T-helper 2 cell treated with Interferon-gamma antibody and Interleukin-4, amounts not matched to agents 100 ng/mL and 5 ng/mL, for 36 hours (primary cell): ENCODE data around the gene IPO7. TPM values are rescaled to one million over a fixed set of nuclear protein-coding genes. Genes with fewer than 3 reads are reported as not detected.
"Not testable (repeated sequence)": the region's sequence is repeated elsewhere in the genome, so short reads cannot be mapped to it uniquely, and the experiment has no call there.

Experiments used
- intact Hi-C: fragments of 100-400 bp; cut with micrococcal nuclease; formaldehyde crosslinking; loops from one replicate; pipeline ENCODE4 v1.15.1; 2023
- total RNA-seq: library from RNA; stranded (reverse); gene quantifications from 2 replicates; pipeline ENCODE4 v1.2.3, GENCODE V29; 2022

IPO7 gene
- total RNA-seq, result 111 and 118 TPM in 2 replicates

- intact Hi-C loops, result loop anchor here (1.0 to 10.0 kb wide), 6 partner anchors 20 to 470 kb away; partner anchors contain the start of genes AKIP1, TMEM41B and WEE1
Observed at GRCh38 chr11:9384535-9385326, at the start of gene IPO7. Gene IPO7 (plus strand): TSS chr11:9384652. CDS start chr11:9384764, 112 bp downstream.

- intact Hi-C loops, result no loop called here
Observed at GRCh38 chr11:9341638-9342178, 42.7 kb upstream of the IPO7 start.

- intact Hi-C loops, result no loop called here
Observed at GRCh38 chr11:9344061-9344680, 40.3 kb upstream of the IPO7 start.

- intact Hi-C loops, result no loop called here
Observed at GRCh38 chr11:9347100-9347499, 37.4 kb upstream of the IPO7 start.

GRCh38 chr11:9347779-9348178 lies 36.7 kb upstream of the IPO7 start:
- intact Hi-C loops, result not testable (repeated sequence)

GRCh38 chr11:9351321-9351881 lies 33.1 kb upstream of the IPO7 start:
- intact Hi-C loops, result no loop called here

- intact Hi-C loops, result no loop called here
Observed at GRCh38 chr11:9357041-9357440, 27.4 kb upstream of the IPO7 start.

GRCh38 chr11:9360862-9361622 lies 23.4 kb upstream of the IPO7 start:
- intact Hi-C loops, result not testable (repeated sequence)

- intact Hi-C loops, result no loop called here
Observed at GRCh38 chr11:9362393-9362863, 22.0 kb upstream of the IPO7 start.

GRCh38 chr11:9363954-9364912 lies 20.2 kb upstream of the IPO7 start:
- intact Hi-C loops, result loop anchor here (1.0 kb wide), 2 partner anchors 20 to 50 kb away; partner anchors contain the start of genes IPO7 and TMEM41B

- intact Hi-C loops, result no loop called here
Observed at GRCh38 chr11:9367551-9367950, 16.9 kb upstream of the IPO7 start.

GRCh38 chr11:9377036-9377435 lies 7.4 kb upstream of the IPO7 start:
- intact Hi-C loops, result no loop called here

- intact Hi-C loops, result no loop called here
Observed at GRCh38 chr11:9379041-9379440, 5.4 kb upstream of the IPO7 start.

GRCh38 chr11:9380773-9381172 lies 3.7 kb upstream of the IPO7 start:
- intact Hi-C loops, result loop anchor here (10.0 kb wide), 1 partner anchor 466 kb away; the partner anchor contains the start of gene AKIP1

- intact Hi-C loops, result loop anchor here (5.0 to 10.0 kb wide), 2 partner anchors 123 to 471 kb away; partner anchors contain the start of gene AKIP1
Observed at GRCh38 chr11:9385327-9385899, 961 bp downstream of the IPO7 start.

GRCh38 chr11:9386086-9386485 lies 1.6 kb downstream of the IPO7 start:
- intact Hi-C loops, result loop anchor here (5.0 to 10.0 kb wide), 2 partner anchors 124 to 471 kb away; partner anchors contain the start of gene AKIP1

- intact Hi-C loops, result loop anchor here (5.0 to 10.0 kb wide), 2 partner anchors 125 to 472 kb away; partner anchors contain the start of gene AKIP1
Observed at GRCh38 chr11:9386901-9387300, 2.4 kb downstream of the IPO7 start.

GRCh38 chr11:9396310-9396709 lies 11.9 kb downstream of the IPO7 start:
- intact Hi-C loops, result no loop called here

GRCh38 chr11:9396752-9397151 lies 12.3 kb downstream of the IPO7 start:
- intact Hi-C loops, result no loop called here
